ENCODE data around the gene ILKAP.

Gene ILKAP

DNA sequence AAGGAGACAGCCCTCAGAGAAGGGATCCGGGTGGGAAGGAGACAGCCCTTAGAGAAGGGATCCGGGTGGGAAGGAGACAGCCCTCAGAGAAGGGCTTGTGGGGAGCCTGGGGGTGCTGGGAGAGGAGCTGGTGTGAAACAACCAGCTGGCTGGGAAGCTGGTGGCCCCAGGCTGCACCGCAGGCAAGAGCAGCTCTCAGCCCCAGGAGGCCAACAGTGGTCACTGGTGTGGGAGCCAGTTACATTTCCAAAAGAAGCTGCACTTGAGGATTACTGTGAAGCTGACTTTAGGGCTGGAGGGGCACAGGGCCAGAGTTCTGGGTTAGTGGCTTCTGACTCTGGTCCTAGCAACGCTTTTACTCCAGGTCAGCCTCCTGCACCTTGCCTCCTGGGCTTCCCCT is 33.1 kb upstream of the ILKAP start:
- DNase-seq = no peak

- no peak for DNase-seq
Measured at GRCh38 chr2:238235856-238236255, 32.4 kb upstream of the ILKAP start.

GRCh38 chr2:238235331-238235732 is 31.8 kb upstream of the ILKAP start:
- DNase-seq = no peak

- no peak for DNase-seq
Measured at GRCh38 chr2:238233625-238234024, 30.1 kb upstream of the ILKAP start.

DNA sequence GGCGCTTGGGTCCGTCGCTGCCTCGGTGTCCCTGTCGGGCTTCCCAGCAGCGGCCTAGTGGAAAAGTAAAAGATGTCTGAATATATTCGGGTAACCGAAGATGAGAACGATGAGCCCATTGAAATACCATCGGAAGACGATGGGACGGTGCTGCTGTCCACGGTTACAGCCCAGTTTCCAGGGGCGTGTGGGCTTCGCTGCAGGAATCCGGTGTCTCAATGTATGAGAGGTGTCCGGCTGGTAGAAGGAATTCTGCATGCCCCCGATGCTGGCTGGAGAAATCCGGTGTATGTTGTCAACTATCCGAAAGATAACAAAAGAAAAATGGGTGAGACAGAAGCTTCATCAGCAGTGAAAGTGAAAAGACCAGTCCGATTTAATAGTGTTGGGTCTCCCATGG is 28.3 kb upstream of the ILKAP start:
- DNase-seq = no peak

- DNase-seq = no peak
Measured at GRCh38 chr2:238231251-238231793, 27.8 kb upstream of the ILKAP start.

DNA sequence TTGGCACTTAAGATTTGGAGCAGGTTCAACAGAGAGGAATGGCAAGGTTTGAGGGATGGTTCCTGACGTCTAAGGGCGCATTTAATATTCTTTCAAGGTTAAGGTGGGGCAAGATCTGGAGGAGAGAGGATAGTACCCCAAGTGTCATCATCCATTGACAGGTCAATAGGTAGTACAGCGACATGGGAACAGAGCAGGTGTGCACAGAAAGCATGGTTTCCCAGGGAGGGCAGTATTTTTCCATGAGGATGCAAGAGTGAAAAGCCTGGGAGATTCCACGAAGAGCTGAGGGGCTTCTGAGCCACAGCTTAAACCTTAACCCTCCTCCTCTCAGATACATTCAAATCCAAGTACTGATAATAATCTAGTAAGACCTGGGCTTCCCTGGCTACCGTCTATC is 27.2 kb upstream of the ILKAP start:
- DNase-seq = no peak

DNA sequence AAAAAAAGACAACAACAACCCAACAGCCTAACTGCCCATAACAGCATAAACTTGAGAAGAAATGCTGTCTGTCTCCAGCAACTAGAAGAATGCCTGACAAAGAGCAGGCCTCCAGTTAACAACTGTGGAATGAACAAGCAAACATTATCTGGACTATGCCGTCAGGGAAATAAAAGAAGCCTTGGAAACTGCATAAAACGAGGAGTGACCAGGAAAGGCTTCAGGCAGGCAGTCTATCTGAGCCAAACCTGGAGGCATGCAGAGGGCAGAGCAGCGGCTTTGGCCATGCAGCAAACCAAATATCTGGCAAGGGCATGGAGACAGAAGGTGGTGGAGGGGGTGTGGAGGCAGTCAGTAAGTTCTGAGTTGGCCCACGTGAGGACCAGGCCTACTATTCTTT is 25.2 kb upstream of the ILKAP start:
- DNase-seq = no peak

GRCh38 chr2:238227587-238228032 is 24.1 kb upstream of the ILKAP start:
- no peak for DNase-seq

- no peak for DNase-seq
Measured at GRCh38 chr2:238226698-238227586, 23.4 kb upstream of the ILKAP start.

DNA sequence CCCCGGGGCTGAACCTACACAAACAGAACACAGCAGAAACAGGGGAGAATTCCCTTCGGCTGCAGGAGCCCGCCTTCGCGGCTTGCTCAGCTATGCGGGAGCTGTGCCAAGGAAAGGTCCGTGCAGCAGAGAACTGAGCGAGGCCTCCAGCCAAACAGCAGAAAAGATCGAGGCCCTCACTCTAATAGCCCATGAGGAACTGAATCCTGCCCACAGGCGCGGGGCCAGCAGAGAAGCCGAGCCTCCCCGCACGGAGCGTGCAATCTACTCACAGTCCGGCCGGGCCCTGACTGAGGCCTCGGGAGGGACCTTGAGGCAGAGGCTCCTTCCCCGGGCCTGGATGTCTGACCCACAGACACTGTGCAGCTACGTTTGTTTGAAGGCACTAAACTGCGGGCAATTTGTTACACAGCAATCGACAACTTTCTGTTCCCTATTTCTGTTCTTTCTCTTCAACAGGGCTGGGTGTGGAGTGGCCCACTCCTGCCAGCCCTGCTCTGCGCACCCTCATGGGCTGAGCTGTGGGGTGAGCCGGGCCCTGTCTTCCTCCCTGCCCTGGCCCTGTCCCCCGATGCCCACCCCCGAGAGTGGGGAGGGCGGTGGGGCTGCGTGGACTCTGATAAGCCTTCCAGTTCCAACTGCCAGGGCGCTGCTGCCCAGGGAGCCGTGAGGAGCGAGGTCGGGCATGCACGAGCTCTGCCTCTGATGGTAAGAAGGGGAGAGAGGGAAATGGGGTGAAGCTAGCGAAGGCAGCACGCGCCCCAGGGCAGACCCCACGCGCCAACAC is 22.6 kb upstream of the ILKAP start:
- DNase-seq = no peak

- no peak for DNase-seq
Measured at GRCh38 chr2:238225121-238225520, 21.6 kb upstream of the ILKAP start.

GRCh38 chr2:238224356-238225035 is 21.0 kb upstream of the ILKAP start:
- DNase-seq = no peak

- DNase-seq = no peak
Measured at GRCh38 chr2:238220892-238221521, 17.5 kb upstream of the ILKAP start.

DNA sequence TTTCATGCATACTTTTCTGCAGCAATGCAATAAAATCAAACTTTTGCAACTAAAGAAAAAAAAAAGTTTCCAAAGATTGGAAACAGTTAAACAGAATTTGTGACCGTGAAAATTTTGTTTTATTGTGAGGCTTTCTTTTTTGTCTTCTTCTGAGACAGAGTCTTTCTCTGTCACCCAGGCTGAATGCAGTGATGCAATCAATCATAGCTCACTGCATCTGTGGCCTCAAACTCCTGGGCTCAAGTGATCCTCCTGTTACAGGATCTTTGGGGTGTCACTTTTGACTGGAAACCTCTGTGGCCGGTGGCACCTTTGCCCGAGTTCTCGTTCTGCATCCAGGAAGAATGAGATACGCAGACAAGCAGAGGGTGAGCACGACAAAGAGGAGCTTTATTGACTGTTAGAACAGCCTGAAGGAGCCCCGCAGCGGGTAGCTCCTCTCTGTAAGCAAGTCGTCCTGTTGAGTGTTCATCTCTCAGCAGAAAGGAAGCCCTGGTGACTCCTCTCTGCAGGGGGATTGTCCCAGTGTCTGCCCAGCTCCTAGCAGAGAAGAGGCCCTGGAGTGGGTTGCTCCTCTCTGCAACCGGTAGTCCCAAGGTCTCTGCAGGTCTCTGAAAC is 16.9 kb upstream of the ILKAP start:
- no peak for DNase-seq

DNA sequence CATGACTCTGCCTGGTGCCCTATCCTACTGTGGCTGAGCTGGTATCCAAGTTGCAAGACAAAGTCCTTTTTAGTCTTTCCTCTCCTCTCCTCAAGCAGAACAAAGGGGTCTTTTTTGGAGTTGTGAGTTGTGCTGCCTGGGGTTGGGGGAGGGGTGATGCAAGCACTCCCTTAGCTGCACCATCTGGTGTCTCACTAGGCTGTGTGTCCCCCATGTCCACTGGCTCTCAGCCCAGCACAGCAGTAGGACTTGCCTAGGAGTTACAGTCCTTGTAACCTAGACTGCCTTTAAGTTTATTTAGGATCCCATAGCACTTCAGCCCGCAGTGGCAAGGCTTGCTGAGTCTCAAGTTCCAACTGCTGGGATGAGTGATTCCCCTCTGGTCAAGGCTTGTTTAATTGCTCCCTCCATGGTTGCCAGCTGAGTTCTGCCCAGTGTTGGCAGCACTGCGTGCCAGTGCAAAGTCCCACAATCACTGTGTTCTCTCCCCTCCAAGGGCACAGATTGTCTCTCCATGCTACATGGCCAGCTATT is 13.2 kb upstream of the ILKAP start:
- DNase-seq = no peak

DNA sequence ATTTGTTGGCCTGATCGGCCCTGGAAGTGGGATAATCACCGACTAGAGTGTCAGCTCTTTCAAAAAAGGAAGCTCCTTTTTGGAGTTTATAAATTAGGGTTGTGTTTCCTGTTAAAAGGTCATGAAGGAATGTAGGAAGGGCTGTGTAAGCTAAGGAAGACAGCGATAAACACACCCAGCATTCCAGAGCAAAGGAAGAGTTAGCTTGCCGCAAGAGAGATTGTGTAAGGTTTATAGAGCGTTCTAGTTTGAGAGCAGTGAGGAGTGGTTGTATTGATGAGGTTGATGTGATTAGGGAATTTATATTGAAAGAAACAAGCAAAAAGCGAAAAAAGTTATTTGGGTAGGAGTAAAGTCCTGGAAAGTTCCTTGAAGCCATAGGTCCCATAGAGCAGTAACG is 3.5 kb upstream of the ILKAP start:
- no peak for DNase-seq

DNA sequence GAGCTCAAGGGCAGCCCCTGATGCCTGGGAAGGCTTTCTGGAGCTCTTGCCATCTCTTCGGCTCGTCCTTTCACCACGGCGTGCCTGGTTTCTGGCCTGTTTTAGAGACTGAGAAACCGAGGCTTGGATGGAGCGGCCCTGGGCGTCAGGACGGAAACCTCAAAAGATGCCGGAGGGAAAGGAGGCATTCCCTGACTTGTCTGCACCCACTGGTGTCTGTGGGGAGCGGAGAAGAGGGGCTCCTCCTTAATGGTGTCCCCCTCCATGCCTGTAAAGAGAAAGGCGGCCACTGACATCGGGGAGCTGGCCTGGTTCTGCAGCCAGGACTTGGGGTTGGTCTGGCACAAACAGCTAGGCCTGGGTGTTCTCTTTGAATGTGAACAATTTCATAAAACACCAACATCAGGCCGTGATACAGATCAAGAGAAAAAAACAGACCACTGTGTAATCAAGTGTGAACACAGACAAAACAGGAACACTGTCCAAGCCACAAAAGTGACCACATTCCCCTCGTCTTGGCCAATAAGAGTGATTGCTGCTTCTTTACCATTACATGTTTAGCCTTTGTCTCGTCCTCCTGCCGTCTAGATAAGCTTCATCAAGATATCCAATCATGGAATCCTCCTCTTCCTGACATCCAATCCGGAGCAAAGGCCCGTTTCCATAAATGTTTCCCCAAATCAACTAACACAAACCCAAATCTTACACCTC is 633 bp upstream of the ILKAP start:
- no peak for DNase-seq

GRCh38 chr2:238202326-238203093 is 985 bp downstream of the ILKAP start:
- no peak for DNase-seq

DNA sequence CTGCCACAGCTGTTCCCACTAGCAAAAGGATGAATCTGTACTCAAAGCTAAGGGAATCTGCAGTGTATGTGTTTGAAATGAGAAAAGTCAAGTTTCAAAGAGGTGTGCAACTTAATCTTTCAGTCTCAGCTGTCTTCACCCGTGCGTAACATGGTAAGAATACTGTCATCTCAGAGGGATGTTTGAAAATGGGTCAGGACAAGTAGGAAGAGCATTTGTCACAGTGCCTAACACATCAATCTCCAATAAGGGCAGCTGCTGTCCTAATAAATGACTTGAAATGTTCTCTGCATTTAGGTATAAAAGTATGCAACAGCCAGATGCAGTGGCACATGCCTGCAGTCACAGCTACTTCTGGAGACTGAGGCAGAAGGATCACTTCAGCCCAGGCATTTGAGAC is 13.1 kb downstream of the ILKAP start:
- DNase-seq = no peak

Measured in DMS79 (cell line).